Left lung (tissue), 14 donors: ENCODE measurements around the gene AJM1. TPM values are rescaled to one million over a fixed set of nuclear protein-coding genes. Genes with fewer than 3 reads are reported as not detected.
"Not testable (repeated sequence)": the region's sequence is repeated elsewhere in the genome, so short reads cannot be mapped to it uniquely, and the experiment has no call there.

ENCODE experiments used
- ATAC-seq: fragments of 200-7000 bp; cut with Tn5 transposase; one replicate; pipeline ENCODE4 v1.9.1; 2020; ENCODE audit warnings: moderate library complexity
- DNase-seq, 4 donors: peaks; one replicate each; pipeline ENCODE4 v3.0.0-alpha.2; 2013 to 2020
- H3K27ac ChIP-seq, 2 donors: fragments of 200-600 bp; sonication (generic) in 1 of 2; one replicate each; pipeline versions ENCODE4 v1.5.0 to v1.8.0; 2020 to 2021
- H3K27me3 ChIP-seq, 2 donors: fragments of 200-600 bp; sonication (generic) in 1 of 2; one replicate each; pipeline versions ENCODE4 v1.5.0 to v1.8.0; 2020 to 2021
- H3K36me3 ChIP-seq, 2 donors: fragments of 200-600 bp; sonication (generic) in 1 of 2; one replicate each; pipeline versions ENCODE4 v1.5.0 to v1.8.0; 2020 to 2021
- H3K4me1 ChIP-seq, 2 donors: fragments of 200-600 bp; one replicate each; pipeline ENCODE4 v1.8.0; 2021
- H3K4me3 ChIP-seq, 2 donors: fragments of 200-600 bp; sonication (generic) in 1 of 2; one replicate each; pipeline versions ENCODE4 v1.5.0 to v1.8.0; 2020 to 2021; ENCODE audit warnings: mild to moderate bottlenecking in 1 of 2
- H3K9me3 ChIP-seq, 2 donors: fragments of 200-600 bp; sonication (generic) in 1 of 2; one replicate each; pipeline versions ENCODE4 v1.5.0 to v1.8.0; 2020 to 2021
- intact Hi-C, 2 donors: fragments of 100-400 bp; cut with DNase I; formaldehyde crosslinking; loops; one replicate each; pipeline versions ENCODE4 v1.11.2 to v1.14.2; 2022
- long read RNA-seq, 12 donors: library from polyadenylated mRNA in 2 of 12; unstranded in 2 of 12; transcript quantifications; one replicate each; pipeline ENCODE4 v2.0.0 and lab custom pipeline, GENCODE V29; 2019 to 2026
- polyA plus RNA-seq, 6 donors: library from polyadenylated mRNA; unstranded; fragments of 120-200 nt; gene quantifications; one replicate each; pipeline ENCODE4 v1.2.1, GENCODE V29; 2013; ENCODE audit not compliant: insufficient read length in 6 of 6
- total RNA-seq, 2 donors: library from RNA; stranded (reverse); fragmentation: NEBNext Ultra II Directional; extraction: Animal tissue kit (Norgen Biotek cat#: 25700); gene quantifications; one replicate each; pipeline ENCODE4 v1.2.1, GENCODE V29; 2021
- TF ChIP-seq, protein P1 (sequence below), 2 donors: fragments of 200-600 bp; sonication (generic) in 1 of 2; IDR thresholded peaks; one replicate each; pipeline versions ENCODE4 v1.5.0 to v1.8.0; 2021; ENCODE audit warnings: antibody characterized with exemption in 2 of 2
- donor health status: DM: no; HTN: yes; CAD: no.
- donor health status: DM: no; HTN: no; CAD: no.

Gene AJM1
- total RNA-seq (1 to 10 TPM; 1.7 to 2.6 TPM), polyA plus RNA-seq (1 to 10 TPM in 4 of 6 donors, under 1 TPM in 2; 0.59 to 1.8 (median 1.1) TPM)
- long read RNA-seq, donor 1, full-length matches to known transcripts = 5 of 5 reads
- long read RNA-seq, donor 1, partial matches to known transcripts = 0 of 5 reads
- long read RNA-seq, donor 1, other reads (novel, unspliced or antisense) = 0 of 5 reads
- long read RNA-seq, donor 2, full-length matches to known transcripts = 2 of 2 reads
- long read RNA-seq, donor 2, partial matches to known transcripts = 0 of 2 reads
- long read RNA-seq, donor 2, other reads (novel, unspliced or antisense) = 0 of 2 reads
- long read RNA-seq, donor 3, full-length matches to known transcripts = 2 of 2 reads
- long read RNA-seq, donor 3, partial matches to known transcripts = 0 of 2 reads
- long read RNA-seq, donor 3, other reads (novel, unspliced or antisense) = 0 of 2 reads
- long read RNA-seq, donor 4 = 0 reads
- long read RNA-seq, donor 5, full-length matches to known transcripts = 5 of 5 reads
- long read RNA-seq, donor 5, partial matches to known transcripts = 0 of 5 reads
- long read RNA-seq, donor 5, other reads (novel, unspliced or antisense) = 0 of 5 reads
- long read RNA-seq, donor 6 = 0 reads
- long read RNA-seq, donor 7, full-length matches to known transcripts = 2 of 2 reads
- long read RNA-seq, donor 7, partial matches to known transcripts = 0 of 2 reads
- long read RNA-seq, donor 7, other reads (novel, unspliced or antisense) = 0 of 2 reads
- long read RNA-seq, donor 8, full-length matches to known transcripts = 6 of 6 reads
- long read RNA-seq, donor 8, partial matches to known transcripts = 0 of 6 reads
- long read RNA-seq, donor 8, other reads (novel, unspliced or antisense) = 0 of 6 reads
- long read RNA-seq, donor 9 = 0 reads
- long read RNA-seq, donor 10 = 0 reads
- long read RNA-seq, donor 11, full-length matches to known transcripts = 19 of 19 reads
- long read RNA-seq, donor 11, partial matches to known transcripts = 0 of 19 reads
- long read RNA-seq, donor 11, other reads (novel, unspliced or antisense) = 0 of 19 reads
- long read RNA-seq, donor 12, full-length matches to known transcripts = 4 of 4 reads
- long read RNA-seq, donor 12, partial matches to known transcripts = 0 of 4 reads
- long read RNA-seq, donor 12, other reads (novel, unspliced or antisense) = 0 of 4 reads

GRCh38 chr9:136842380-136842948 is at the start of gene AJM1:
Gene AJM1 (plus strand): TSS chr9:136842478. CDS start chr9:136844415, 1,937 bp downstream.
- H3K27ac ChIP-seq, H3K9me3 ChIP-seq, intact Hi-C loops: not testable (repeated sequence)
- Histone ChIP-seq H3K4me1 (peaks cover 25 to 51% of the 10 kb centered on the region in 2 donors), H3K4me3 (peak within 1 kb of the TSS; percentile 14 to 46), H3K27me3 (peaks cover 33 to 49% of the 10 kb centered on the region in 2 donors), H3K36me3 (peaks cover 0 to 36% of the 10 kb centered on the region in 2 donors)
- DNase-seq = peak; percentile 69 to 91 (median 78)
- TF ChIP-seq, protein P1, sequence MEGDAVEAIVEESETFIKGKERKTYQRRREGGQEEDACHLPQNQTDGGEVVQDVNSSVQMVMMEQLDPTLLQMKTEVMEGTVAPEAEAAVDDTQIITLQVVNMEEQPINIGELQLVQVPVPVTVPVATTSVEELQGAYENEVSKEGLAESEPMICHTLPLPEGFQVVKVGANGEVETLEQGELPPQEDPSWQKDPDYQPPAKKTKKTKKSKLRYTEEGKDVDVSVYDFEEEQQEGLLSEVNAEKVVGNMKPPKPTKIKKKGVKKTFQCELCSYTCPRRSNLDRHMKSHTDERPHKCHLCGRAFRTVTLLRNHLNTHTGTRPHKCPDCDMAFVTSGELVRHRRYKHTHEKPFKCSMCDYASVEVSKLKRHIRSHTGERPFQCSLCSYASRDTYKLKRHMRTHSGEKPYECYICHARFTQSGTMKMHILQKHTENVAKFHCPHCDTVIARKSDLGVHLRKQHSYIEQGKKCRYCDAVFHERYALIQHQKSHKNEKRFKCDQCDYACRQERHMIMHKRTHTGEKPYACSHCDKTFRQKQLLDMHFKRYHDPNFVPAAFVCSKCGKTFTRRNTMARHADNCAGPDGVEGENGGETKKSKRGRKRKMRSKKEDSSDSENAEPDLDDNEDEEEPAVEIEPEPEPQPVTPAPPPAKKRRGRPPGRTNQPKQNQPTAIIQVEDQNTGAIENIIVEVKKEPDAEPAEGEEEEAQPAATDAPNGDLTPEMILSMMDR (IDR thresholded peaks at IDR 0.05) = peak; percentile 86 to 90
- peak; percentile 78 for ATAC-seq

DNA sequence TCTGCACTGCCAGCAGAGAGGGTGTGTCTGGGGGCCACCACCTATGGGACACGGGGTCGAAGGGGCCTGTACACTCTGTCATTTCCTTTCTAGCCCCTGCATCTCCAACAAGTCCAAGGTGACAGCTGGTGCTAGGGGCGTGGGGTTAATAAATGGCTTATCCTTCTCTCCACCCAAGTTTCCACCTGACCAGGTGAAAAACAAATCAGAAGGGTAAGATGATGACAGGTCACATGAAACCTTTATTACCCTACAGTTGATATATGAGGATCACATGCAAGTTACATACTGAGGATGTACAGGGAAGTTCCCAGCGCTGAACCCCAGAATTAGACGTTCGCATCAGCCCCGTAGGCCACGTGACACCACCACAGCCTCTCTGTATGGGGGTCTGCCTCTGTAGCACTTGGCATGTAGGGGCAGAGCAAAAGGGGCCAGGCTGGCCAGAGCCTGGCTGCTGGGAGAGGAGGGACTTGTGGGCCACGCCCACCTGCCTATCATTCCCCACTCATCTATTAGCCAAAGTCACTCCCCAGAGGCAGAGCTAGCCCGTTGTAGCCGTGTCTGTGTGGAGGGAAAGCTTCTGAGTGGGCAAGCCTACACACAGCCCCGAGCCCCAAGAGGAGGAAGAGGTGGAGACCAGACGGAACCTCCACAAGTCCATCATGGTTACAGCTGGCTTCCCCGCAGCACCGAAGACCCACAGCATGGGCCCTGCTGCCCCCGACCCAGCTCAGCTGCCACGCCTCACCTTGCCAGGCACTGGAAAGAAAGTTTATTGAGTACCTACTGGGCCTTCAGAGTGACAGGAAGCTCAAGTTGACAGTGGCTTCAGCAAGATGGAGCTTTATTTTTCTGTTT is 49.0 kb upstream of the AJM1 start:
- TF ChIP-seq, protein P1 (IDR thresholded peaks at IDR 0.05) = no peak
- intact Hi-C loops = no loop called here

GRCh38 chr9:136794281-136794999 is 47.8 kb upstream of the AJM1 start:
- no peak for ATAC-seq
- TF ChIP-seq, protein P1 (IDR thresholded peaks at IDR 0.05) = no peak
- Histone ChIP-seq H3K4me3 (no peak overlapping the region), H3K36me3 (peaks cover 0 to 19% of the 10 kb centered on the region in 2 donors), H3K9me3 (no peaks in the 10 kb centered on the region), H3K4me1 (peaks cover 16 to 53% of the 10 kb centered on the region in 2 donors), H3K27ac (no peak overlapping the region), H3K27me3 (peaks cover 8 to 40% of the 10 kb centered on the region in 2 donors)
- DNase-seq = peak in 1 of 4 donors; percentile 39
- intact Hi-C loops = no loop called here

More for the DNA sequence above, 49.0 kb upstream of the AJM1 start:
- DNase-seq = peak in 1 of 4 donors; percentile 54
- H3K27ac ChIP-seq = no peak overlapping the region
- H3K4me1 ChIP-seq = peaks cover 8 to 45% of the 10 kb centered on the region in 2 donors
- ATAC-seq = no peak
- H3K9me3 ChIP-seq = no peaks in the 10 kb centered on the region
- H3K27me3 ChIP-seq = peaks cover 0 to 28% of the 10 kb centered on the region in 2 donors
- H3K36me3 ChIP-seq = peaks cover 0 to 19% of the 10 kb centered on the region in 2 donors
- H3K4me3 ChIP-seq = no peak overlapping the region

DNA sequence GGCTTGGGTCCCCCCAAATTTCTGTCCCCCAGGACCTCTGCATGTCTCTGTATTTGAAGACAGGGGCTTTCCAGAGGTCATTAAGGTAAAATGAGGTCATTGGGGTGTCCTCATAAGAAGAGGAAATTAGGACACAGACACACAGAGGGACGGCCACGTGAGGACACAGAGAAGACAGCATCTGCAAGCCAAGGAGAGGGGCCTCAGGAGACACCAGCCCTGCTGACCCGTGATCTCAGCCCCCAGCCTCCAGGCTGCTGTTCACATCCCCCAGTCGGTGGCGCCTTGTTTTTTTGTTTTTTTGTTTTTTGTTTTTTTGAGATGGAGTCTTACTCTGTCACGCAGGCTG is 47.3 kb upstream of the AJM1 start:
- intact Hi-C loops = no loop called here
- Histone ChIP-seq H3K36me3 (peaks cover 0 to 19% of the 10 kb centered on the region in 2 donors), H3K27me3 (peaks cover 13 to 45% of the 10 kb centered on the region in 2 donors), H3K4me3 (no peak overlapping the region), H3K4me1 (peaks cover 17 to 57% of the 10 kb centered on the region in 2 donors), H3K27ac (no peak overlapping the region), H3K9me3 (no peaks in the 10 kb centered on the region)
- TF ChIP-seq, protein P1 (IDR thresholded peaks at IDR 0.05) = no peak
- DNase-seq = peak in 1 of 4 donors; percentile 13
- no peak for ATAC-seq
